ENCODE data around the gene FLT1.

GRCh38 chr13:28313579-28313978, 181.3 kb downstream of the FLT1 start:
- TF ChIP-seq ZNF274 (IDR thresholded peaks at IDR 0.05; ENCODE audit: low read depth, low read length) (no peak), YY1 (IDR thresholded peaks at IDR 0.05; ENCODE audit: insufficient read depth, insufficient read length) (no peak), SUZ12 (IDR thresholded peaks at IDR 0.05; ENCODE audit: extremely low read depth, insufficient read depth, insufficient read length) (no peak)

All from NT2/D1 (cell line).